ENCODE results near the gene TLE3. TPM values are rescaled to one million over a fixed set of nuclear protein-coding genes. Genes with fewer than 3 reads are reported as not detected.

TLE3 gene
- total RNA-seq, 2 donors from 2014 or later, result 65.4 to 85.1 TPM

GRCh38 chr15:70047386-70048197 is 50.1 kb downstream of the TLE3 start:
- no peaks in the 10 kb centered on the region for H3K4me1 ChIP-seq
- H3K9me3 ChIP-seq, result no peaks in the 10 kb centered on the region
- TF ChIP-seq, protein P1, sequence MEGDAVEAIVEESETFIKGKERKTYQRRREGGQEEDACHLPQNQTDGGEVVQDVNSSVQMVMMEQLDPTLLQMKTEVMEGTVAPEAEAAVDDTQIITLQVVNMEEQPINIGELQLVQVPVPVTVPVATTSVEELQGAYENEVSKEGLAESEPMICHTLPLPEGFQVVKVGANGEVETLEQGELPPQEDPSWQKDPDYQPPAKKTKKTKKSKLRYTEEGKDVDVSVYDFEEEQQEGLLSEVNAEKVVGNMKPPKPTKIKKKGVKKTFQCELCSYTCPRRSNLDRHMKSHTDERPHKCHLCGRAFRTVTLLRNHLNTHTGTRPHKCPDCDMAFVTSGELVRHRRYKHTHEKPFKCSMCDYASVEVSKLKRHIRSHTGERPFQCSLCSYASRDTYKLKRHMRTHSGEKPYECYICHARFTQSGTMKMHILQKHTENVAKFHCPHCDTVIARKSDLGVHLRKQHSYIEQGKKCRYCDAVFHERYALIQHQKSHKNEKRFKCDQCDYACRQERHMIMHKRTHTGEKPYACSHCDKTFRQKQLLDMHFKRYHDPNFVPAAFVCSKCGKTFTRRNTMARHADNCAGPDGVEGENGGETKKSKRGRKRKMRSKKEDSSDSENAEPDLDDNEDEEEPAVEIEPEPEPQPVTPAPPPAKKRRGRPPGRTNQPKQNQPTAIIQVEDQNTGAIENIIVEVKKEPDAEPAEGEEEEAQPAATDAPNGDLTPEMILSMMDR (IDR thresholded peaks at IDR 0.05), result no peak
- H3K4me3 ChIP-seq, result no peak overlapping the region
- peaks cover 23% of the 10 kb centered on the region for H3K36me3 ChIP-seq
- no peaks in the 10 kb centered on the region for H3K27me3 ChIP-seq
- H3K9ac ChIP-seq (ENCODE audit: low read depth in 2 of 2, low read length in 2 of 2), result no peak overlapping the region
- intact Hi-C loops (cut with DNase I), result no loop called here
- H3K27ac ChIP-seq, result no peak overlapping the region
- DNase-seq, result no peak

DNA sequence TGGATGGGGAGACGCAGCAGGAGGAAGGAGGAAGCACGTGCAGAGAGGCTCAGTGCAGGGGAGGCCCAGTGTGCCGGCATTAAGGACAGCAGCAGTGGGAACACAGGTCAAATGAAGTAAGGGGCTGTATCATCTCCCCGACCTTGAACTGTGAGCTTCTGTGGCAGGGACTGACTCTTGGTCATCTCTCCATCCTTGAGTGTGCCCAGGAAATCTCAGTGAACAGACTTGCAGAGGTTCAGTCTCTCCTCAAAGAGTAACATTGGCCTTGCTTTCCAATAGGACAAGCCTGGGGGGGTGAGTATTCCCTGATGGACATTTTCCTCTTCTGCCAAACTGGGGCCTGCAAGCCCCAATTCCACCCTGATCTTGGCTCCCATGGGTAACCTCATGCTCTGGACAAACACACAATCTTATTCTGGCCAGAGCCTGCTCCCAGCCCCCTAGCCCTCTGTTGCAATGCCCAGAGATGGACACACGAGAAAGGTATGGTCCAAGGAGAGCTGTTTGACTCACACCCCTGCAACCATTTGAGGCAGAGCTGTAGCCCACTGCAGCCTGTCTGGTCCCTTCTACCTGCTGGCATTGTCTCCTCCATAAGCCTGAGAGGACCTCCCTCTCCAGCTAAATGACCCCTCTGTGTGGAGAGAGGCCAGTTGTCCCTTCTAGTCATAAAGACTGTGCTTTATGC is 50.9 kb downstream of the TLE3 start:
- H3K4me1 ChIP-seq, result no peaks in the 10 kb centered on the region
- H3K36me3 ChIP-seq, result peaks cover 18% of the 10 kb centered on the region
- TF ChIP-seq, protein P1 (IDR thresholded peaks at IDR 0.05), result no peak
- no peak for DNase-seq
- no peaks in the 10 kb centered on the region for H3K27me3 ChIP-seq
- intact Hi-C loops (cut with DNase I), result no loop called here
- no peak overlapping the region for H3K27ac ChIP-seq
- no peaks in the 10 kb centered on the region for H3K9me3 ChIP-seq
- H3K4me3 ChIP-seq, result no peak overlapping the region
- no peak overlapping the region for H3K9ac ChIP-seq (ENCODE audit: low read depth in 2 of 2, low read length in 2 of 2)

- Histone ChIP-seq H3K9me3 (no peaks in the 10 kb centered on the region), H3K4me3 (no peak overlapping the region), H3K27me3 (no peaks in the 10 kb centered on the region), H3K9ac (ENCODE audit: low read depth in 2 of 2, low read length in 2 of 2) (no peak overlapping the region), H3K27ac (no peak overlapping the region), H3K36me3 (peaks cover 4% of the 10 kb centered on the region), H3K4me1 (no peaks in the 10 kb centered on the region)
- no peak for DNase-seq
- intact Hi-C loops (cut with DNase I), result no loop called here
- TF ChIP-seq, protein P1 (IDR thresholded peaks at IDR 0.05), result no peak
Observed at GRCh38 chr15:70045045-70045444, 52.7 kb downstream of the TLE3 start.

DNA sequence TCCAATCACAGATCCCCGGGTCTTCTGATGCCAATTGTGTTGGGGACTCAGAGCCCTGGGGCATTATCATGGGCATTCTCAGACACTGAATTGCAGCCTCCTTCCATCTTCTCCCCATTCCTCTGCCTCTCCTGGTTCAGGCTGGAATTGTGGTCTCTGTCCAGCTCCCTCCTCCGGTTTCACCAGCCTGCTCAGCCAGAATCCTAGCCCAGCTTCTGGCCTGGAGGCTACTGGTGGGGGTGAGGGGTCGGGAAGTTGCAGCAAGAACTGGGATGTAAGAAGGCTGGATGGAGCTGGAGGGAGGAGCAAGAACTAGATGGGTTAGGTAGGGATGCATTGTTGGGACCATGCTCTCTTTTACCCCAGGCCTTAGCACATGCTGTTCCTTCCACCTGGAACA is 53.5 kb downstream of the TLE3 start:
- H3K9me3 ChIP-seq, result no peaks in the 10 kb centered on the region
- H3K4me3 ChIP-seq, result no peak overlapping the region
- H3K27me3 ChIP-seq, result no peaks in the 10 kb centered on the region
- DNase-seq, result no peak
- H3K4me1 ChIP-seq, result no peaks in the 10 kb centered on the region
- TF ChIP-seq, protein P1 (IDR thresholded peaks at IDR 0.05), result no peak
- H3K9ac ChIP-seq (ENCODE audit: low read depth in 2 of 2, low read length in 2 of 2), result no peak overlapping the region
- intact Hi-C loops (cut with DNase I), result no loop called here
- H3K36me3 ChIP-seq, result no peaks in the 10 kb centered on the region
- H3K27ac ChIP-seq, result no peak overlapping the region

- Histone ChIP-seq H3K9ac (ENCODE audit: low read depth in 2 of 2, low read length in 2 of 2) (no peak overlapping the region), H3K36me3 (no peaks in the 10 kb centered on the region), H3K4me1 (no peaks in the 10 kb centered on the region), H3K4me3 (no peak overlapping the region), H3K27me3 (no peaks in the 10 kb centered on the region), H3K9me3 (no peaks in the 10 kb centered on the region), H3K27ac (no peak overlapping the region)
- no peak for DNase-seq
- intact Hi-C loops (cut with DNase I), result no loop called here
- TF ChIP-seq, protein P1 (IDR thresholded peaks at IDR 0.05), result no peak
Observed at GRCh38 chr15:70043590-70043989, 54.1 kb downstream of the TLE3 start.
